SU-DHL-6 (cell line): ENCODE results near the gene KERA.

ENCODE experiments used
- H2AFZ ChIP-seq: fragments of 200-600 bp; sonication (generic); 2 replicates; pipeline ENCODE4 v1.6.1; 2014; ENCODE audit warnings: low read depth, mild to moderate bottlenecking, moderate library complexity, mixed read lengths, antibody characterized with exemption, low read length; ENCODE audit not compliant: severe bottlenecking
- H3F3A ChIP-seq: fragments of 200-600 bp; shearing (Covaris generic); 2 replicates; pipeline ENCODE4 v1.6.0; 2016; ENCODE audit warnings: antibody characterized with exemption, mild to moderate bottlenecking; ENCODE audit not compliant: insufficient read depth
- H3K27ac ChIP-seq: fragments of 200-600 bp; sonication (generic); 2 replicates; pipeline ENCODE4 v1.5.1; 2016; ENCODE audit warnings: low read depth, mild to moderate bottlenecking, low read length, moderate library complexity, mixed read lengths
- H3K27me3 ChIP-seq: fragments of 200-600 bp; sonication (generic), shearing (Covaris generic); 2 replicates; pipeline ENCODE4 v1.6.0; 2014; ENCODE audit warnings: mild to moderate bottlenecking, low read length
- H3K36me3 ChIP-seq: fragments of 200-600 bp; sonication (generic); 2 replicates; pipeline ENCODE4 v1.6.1; 2014; ENCODE audit warnings: mild to moderate bottlenecking, low read length, mixed read lengths
- H3K4me2 ChIP-seq: fragments of 300-600, 200-600 bp; shearing (Covaris generic), sonication (generic); 2 replicates; pipeline ENCODE4 v1.6.0; 2014; ENCODE audit warnings: low read length, low read depth, mild to moderate bottlenecking; ENCODE audit not compliant: poor library complexity, severe bottlenecking
- H3K4me3 ChIP-seq: fragments of 200-600 bp; sonication (generic); 2 replicates; pipeline ENCODE4 v1.5.1; 2014; ENCODE audit warnings: antibody characterized with exemption, low read length, mild to moderate bottlenecking, mixed read lengths; ENCODE audit not compliant: insufficient read depth, poor library complexity, severe bottlenecking
- H3K79me2 ChIP-seq: fragments of 200-600 bp; sonication (generic); 2 replicates; pipeline ENCODE4 v1.6.1; 2014; ENCODE audit warnings: mild to moderate bottlenecking, low read length, moderate library complexity; ENCODE audit not compliant: insufficient read depth
- H3K9ac ChIP-seq: fragments of 200-600 bp; sonication (generic); 2 replicates; pipeline ENCODE4 v1.7.0; 2014; ENCODE audit warnings: mild to moderate bottlenecking, low read length
- H3K9me2 ChIP-seq: fragments of 200-600 bp; sonication (generic); replicated peaks from 2 replicates; pipeline ENCODE4 v1.6.1; 2014; ENCODE audit warnings: low read length; ENCODE audit not compliant: insufficient read depth
- H3K9me3 ChIP-seq: fragments of 200-600 bp; sonication (generic); 2 replicates; pipeline ENCODE4 v1.6.1; 2014; ENCODE audit warnings: low read length, mixed read lengths; ENCODE audit not compliant: insufficient read depth
- H4K20me1 ChIP-seq: fragments of 200-600 bp; sonication (generic); 2 replicates; pipeline ENCODE4 v1.6.1; 2014; ENCODE audit warnings: low read depth, mild to moderate bottlenecking, antibody characterized with exemption, low read length, moderate library complexity, mixed read lengths
- EZH2phosphoT487 ChIP-seq: fragments of 200-600 bp; sonication (generic), shearing (Covaris generic); conservative IDR thresholded peaks from 2 replicates; pipeline ENCODE4 v1.6.1; 2018; ENCODE audit warnings: mild to moderate bottlenecking, antibody characterized with exemption, low read length, moderate library complexity, mixed read lengths
- TF ChIP-seq, protein P1 (sequence below): fragments of 200-600 bp; sonication (generic); IDR thresholded peaks from one replicate; pipeline ENCODE4 v1.5.1; 2017; ENCODE audit warnings: antibody characterized with exemption, mild to moderate bottlenecking, low read length, moderate library complexity; ENCODE audit not compliant: insufficient read depth, poor library complexity, severe bottlenecking

Gene KERA

DNA sequence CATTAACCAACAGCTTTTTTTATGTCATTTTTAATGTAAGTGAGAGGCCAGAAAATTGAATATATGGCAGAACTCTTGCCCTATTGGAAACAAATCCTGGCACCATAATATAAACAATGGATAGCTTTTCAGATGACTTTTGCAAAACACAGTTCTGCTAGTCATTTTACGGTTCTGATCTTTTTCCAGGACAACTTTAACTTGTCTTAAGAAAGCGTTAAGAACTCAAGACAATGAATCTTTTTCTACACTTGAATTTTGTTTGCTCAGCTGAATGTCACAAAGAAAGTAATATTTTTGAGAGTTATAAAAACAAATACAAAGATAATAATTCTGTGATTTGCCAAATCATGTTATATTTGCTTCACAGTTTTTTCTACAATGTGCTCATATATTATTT is 13.2 kb downstream of the KERA start:
- H3K9me3 ChIP-seq: no peaks in the 10 kb centered on the region

DNA sequence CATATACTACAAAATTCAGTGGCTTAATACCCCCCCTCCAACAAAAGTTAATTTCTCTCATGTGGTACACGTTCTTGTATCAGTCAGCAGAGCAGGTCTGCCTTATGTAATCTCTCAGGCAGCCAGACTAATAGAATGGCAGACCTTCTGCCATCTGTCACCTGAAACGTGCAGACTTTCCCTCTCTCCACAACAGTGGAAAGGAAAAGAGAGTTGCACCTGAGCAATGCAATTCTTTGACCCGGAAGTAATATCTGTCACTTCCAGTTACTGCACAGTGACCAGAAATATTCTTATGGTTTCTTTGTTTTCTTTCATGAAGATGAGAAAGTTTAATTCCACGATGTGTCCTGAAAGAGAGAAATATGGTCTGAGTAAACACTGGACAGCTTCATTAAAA is 14.4 kb downstream of the KERA start:
- H4K20me1 ChIP-seq: no peaks in the 10 kb centered on the region
- no peaks in the 10 kb centered on the region for H3K9me2 ChIP-seq
- TF ChIP-seq, protein P1, sequence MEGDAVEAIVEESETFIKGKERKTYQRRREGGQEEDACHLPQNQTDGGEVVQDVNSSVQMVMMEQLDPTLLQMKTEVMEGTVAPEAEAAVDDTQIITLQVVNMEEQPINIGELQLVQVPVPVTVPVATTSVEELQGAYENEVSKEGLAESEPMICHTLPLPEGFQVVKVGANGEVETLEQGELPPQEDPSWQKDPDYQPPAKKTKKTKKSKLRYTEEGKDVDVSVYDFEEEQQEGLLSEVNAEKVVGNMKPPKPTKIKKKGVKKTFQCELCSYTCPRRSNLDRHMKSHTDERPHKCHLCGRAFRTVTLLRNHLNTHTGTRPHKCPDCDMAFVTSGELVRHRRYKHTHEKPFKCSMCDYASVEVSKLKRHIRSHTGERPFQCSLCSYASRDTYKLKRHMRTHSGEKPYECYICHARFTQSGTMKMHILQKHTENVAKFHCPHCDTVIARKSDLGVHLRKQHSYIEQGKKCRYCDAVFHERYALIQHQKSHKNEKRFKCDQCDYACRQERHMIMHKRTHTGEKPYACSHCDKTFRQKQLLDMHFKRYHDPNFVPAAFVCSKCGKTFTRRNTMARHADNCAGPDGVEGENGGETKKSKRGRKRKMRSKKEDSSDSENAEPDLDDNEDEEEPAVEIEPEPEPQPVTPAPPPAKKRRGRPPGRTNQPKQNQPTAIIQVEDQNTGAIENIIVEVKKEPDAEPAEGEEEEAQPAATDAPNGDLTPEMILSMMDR: no peak
- no peak for TF ChIP-seq EZH2phosphoT487
- no peak overlapping the region for H3K4me3 ChIP-seq
- H3K4me2 ChIP-seq: no peak overlapping the region
- H3F3A ChIP-seq: no peaks in the 10 kb centered on the region
- H3K9ac ChIP-seq: no peak overlapping the region
- H2AFZ ChIP-seq: no peak overlapping the region
- H3K9me3 ChIP-seq: no peaks in the 10 kb centered on the region
- no peaks in the 10 kb centered on the region for H3K79me2 ChIP-seq
- no peak overlapping the region for H3K27ac ChIP-seq
- no peaks in the 10 kb centered on the region for H3K36me3 ChIP-seq
- no peaks in the 10 kb centered on the region for H3K27me3 ChIP-seq

More for the DNA sequence above, 13.2 kb downstream of the KERA start:
- Histone ChIP-seq H2AFZ (no peak overlapping the region), H3F3A (no peaks in the 10 kb centered on the region), H3K27me3 (no peaks in the 10 kb centered on the region), H3K27ac (no peak overlapping the region), H3K9ac (no peak overlapping the region), H3K9me2 (no peaks in the 10 kb centered on the region), H3K4me3 (no peak overlapping the region), H4K20me1 (no peaks in the 10 kb centered on the region), H3K4me2 (no peak overlapping the region), H3K36me3 (no peaks in the 10 kb centered on the region), H3K79me2 (no peaks in the 10 kb centered on the region)
- TF ChIP-seq, protein P1: no peak
- TF ChIP-seq EZH2phosphoT487: no peak

DNA sequence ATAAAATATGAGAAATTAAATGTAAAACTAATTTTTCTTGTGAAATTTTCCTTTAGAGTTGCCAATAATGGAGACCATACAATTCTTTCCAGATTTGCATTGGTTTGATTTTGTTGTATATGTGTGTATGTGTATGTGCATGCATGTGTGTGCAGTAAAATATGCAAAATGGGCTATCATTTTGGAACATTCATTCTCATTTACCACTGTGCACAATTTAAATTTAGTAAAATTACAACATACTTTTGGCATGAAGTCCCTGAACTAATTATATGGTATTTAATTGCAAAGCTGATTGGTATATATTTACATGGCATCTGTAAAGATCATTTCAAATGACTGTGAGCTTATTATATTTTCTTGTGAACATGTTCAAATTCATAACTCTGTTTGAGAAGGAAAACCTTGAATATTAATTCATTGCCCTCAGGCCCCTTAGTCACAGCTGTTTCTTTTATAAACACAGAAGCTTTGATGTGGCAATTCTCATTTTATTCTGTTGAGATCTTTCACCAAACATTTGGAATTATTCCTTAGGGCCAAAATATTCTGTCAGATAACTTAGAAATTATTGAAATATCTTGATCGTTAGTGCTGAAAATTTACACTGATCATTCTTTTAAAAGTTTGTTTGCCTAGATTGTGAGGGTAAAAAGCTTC is 17.6 kb downstream of the KERA start:
- no peak overlapping the region for H3K9ac ChIP-seq
- H3K4me3 ChIP-seq: no peak overlapping the region
- no peaks in the 10 kb centered on the region for H4K20me1 ChIP-seq
- no peaks in the 10 kb centered on the region for H3K27me3 ChIP-seq
- H3K9me2 ChIP-seq: no peaks in the 10 kb centered on the region
- H3K9me3 ChIP-seq: no peaks in the 10 kb centered on the region
- TF ChIP-seq, protein P1: no peak
- no peak for TF ChIP-seq EZH2phosphoT487
- H3K27ac ChIP-seq: no peak overlapping the region
- no peak overlapping the region for H2AFZ ChIP-seq
- no peaks in the 10 kb centered on the region for H3F3A ChIP-seq
- H3K79me2 ChIP-seq: no peaks in the 10 kb centered on the region
- H3K4me2 ChIP-seq: no peak overlapping the region
- no peaks in the 10 kb centered on the region for H3K36me3 ChIP-seq
